GM13977 (cell line): ENCODE results near the gene IL15.
"Not testable (repeated sequence)": the region's sequence is repeated elsewhere in the genome, so short reads cannot be mapped to it uniquely, and the experiment has no call there.

Experiments used
- DNase-seq: peaks from one replicate; pipeline ENCODE4 v3.0.0; 2012; ENCODE audit warnings: low spot score
- CTCF ChIP-seq: IDR thresholded peaks from 2 replicates; pipeline ENCODE4 v1.5.1; 2012; ENCODE audit warnings: mild to moderate bottlenecking, control low read depth; ENCODE audit not compliant: insufficient read depth; ENCODE audit errors: extremely low read depth, missing control alignments
- in situ Hi-C: fragments of 300-500 bp; cut with MboI; formaldehyde crosslinking; loops from one replicate; pipeline ENCODE4 v1.12.0; 2022; ENCODE audit warnings: low sequenced_read_pairs, low pct_unique_long_range_greater_than_20kb, mixed read lengths, inconsistent platforms; ENCODE audit not compliant: unreplicated experiment

IL15 gene

GRCh38 chr4:141636082-141636770, at the start of gene IL15:
Gene IL15 (plus strand): TSS chr4:141636583. CDS start chr4:141719465, 82,882 bp downstream.
- no peak for TF ChIP-seq CTCF
- in situ Hi-C loops: no loop called here
- DNase-seq: peak; percentile 82

DNA sequence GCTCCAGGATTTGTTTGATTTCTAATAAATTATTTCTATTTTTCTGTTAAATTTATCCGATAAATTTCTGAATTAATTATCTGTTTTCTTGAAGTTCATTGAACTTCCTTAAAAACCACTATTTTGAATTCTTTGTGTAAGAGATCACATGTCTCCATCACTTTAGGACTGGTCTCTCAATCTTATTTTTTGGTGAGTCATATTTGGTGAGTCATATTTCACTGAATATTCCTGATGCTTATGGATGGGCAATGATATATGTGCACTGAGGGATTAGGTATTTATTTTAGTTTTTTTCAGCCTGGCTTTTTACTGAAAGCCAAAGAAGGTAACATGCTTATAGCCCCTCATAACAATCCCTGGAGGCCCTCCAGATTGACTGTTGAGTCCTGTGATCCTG, 48.5 kb upstream of the IL15 start:
- DNase-seq: no peak
- in situ Hi-C loops: no loop called here

GRCh38 chr4:141595531-141595930, 40.9 kb upstream of the IL15 start:
- no peak for TF ChIP-seq CTCF
- no peak for DNase-seq
- in situ Hi-C loops: no loop called here

More for the DNA sequence above, 48.5 kb upstream of the IL15 start:
- no peak for TF ChIP-seq CTCF

- no peak for TF ChIP-seq CTCF
- DNase-seq: no peak
- in situ Hi-C loops: no loop called here
These were observed 36.5 kb upstream of the IL15 start for GRCh38 chr4:141599853-141600252.

GRCh38 chr4:141604683-141605082, 31.7 kb upstream of the IL15 start:
- in situ Hi-C loops, DNase-seq: not testable (repeated sequence)

DNA sequence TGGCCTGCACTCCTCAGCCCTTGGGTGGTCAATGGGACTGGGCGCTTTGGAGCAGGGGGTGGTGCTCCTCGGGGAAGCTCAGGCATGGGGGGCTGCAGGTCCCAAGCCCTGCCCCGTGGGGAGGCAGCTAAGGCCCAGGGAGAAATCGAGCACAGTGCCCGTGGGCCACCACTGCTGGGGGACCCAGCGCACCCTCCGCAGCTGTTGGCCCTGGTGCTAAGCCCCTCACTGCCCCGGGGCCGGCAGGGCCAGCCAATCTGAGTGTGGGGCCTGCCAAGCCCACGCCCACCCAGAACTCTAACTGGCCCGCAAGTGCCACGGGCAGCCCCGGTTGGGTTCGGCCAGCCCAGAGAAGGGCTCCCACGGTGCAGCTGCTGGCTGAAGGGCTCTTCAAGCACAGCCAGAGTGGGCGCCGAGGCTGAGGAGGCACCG, 30.9 kb upstream of the IL15 start:
- DNase-seq: no peak
- in situ Hi-C loops: no loop called here
- TF ChIP-seq CTCF: no peak

GRCh38 chr4:141609243-141609642, 27.1 kb upstream of the IL15 start:
- DNase-seq: no peak
- in situ Hi-C loops: no loop called here
- TF ChIP-seq CTCF: no peak
